Tibial artery (tissue), 4 donors: ENCODE measurements around the gene ABCB8.

Experiments used
- DNase-seq, 2 donors: peaks; one replicate each; pipeline ENCODE4 v3.0.0-alpha.2; 2019
- H3K27ac ChIP-seq, 2 donors: fragments of 200-600 bp; sonication (generic) in 1 of 2; 1 replicate in 1 of 2; 2 replicates in 1 of 2; pipeline ENCODE4 v1.5.1; 2018 to 2019; ENCODE audit warnings: mild to moderate bottlenecking in 1 of 2
- H3K27me3 ChIP-seq, 2 donors: fragments of 200-600 bp; sonication (generic) in 1 of 2; one replicate each; pipeline versions ENCODE4 v1.5.1 to v1.6.0; 2016 to 2019
- H3K36me3 ChIP-seq, 3 donors: fragments of 200-600 bp; sonication (generic) in 2 of 3; one replicate each; pipeline ENCODE4 v1.5.1; 2016 to 2019; ENCODE audit warnings: mild to moderate bottlenecking in 2 of 3
- H3K4me1 ChIP-seq, 4 donors: fragments of 200-600 bp; sonication (generic) in 2 of 4; 1 replicate in 3 of 4; 2 replicates in 1 of 4; pipeline ENCODE4 v1.5.1; 2016 to 2019
- H3K4me3 ChIP-seq, 2 donors: fragments of 200-600 bp; sonication (generic) in 1 of 2; 1 replicate in 1 of 2; 2 replicates in 1 of 2; pipeline ENCODE4 v1.5.1; 2018 to 2019; ENCODE audit warnings: mild to moderate bottlenecking in 2 of 2
- H3K9me3 ChIP-seq, 3 donors: fragments of 200-600 bp; sonication (generic) in 1 of 3; one replicate each; pipeline ENCODE4 v1.5.1; 2016 to 2019
- CTCF ChIP-seq, 2 experiments: fragments of 200-600 bp in 1 of 2; fragments of 450-650 bp in 1 of 2; IDR thresholded peaks; one replicate each; pipeline ENCODE4 v1.5.1; 2017 to 2019; ENCODE audit warnings: antibody characterized with exemption in 2 of 2, mild to moderate bottlenecking in 1 of 2, moderate library complexity in 1 of 2
- intact Hi-C: fragments of 100-400 bp; cut with DNase I; formaldehyde crosslinking; loops from one replicate; pipeline ENCODE4 v1.15.0; 2023; ENCODE audit warnings: low total_unique reads

The ABCB8 gene

GRCh38 chr7:151032936-151033863 is 5.0 kb downstream of the ABCB8 start:
- H3K9me3 ChIP-seq: no peaks in the 10 kb centered on the region

DNA sequence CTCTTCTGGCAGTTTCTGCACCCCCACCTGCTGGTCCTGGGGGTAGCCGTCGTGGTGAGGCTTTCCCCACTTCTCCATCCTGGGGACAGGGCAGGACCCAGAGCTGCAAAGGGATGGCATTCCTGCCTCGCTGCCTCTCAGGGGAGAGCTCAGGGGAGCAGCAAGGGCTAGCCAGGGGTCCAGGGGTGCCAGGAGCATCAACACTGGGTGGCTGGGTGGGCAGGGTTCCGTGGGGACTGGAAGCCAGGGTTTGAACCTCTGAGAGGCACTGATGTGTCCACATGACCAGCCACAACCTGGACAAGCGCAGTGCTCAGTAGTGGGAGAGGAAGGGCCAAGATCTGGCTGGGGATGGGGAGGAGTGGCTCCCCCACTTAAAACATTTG is 5.6 kb downstream of the ABCB8 start:
- Histone ChIP-seq H3K4me3 (no peak overlapping the region), H3K36me3 (peaks cover 12 to 58% (median 36%) of the 10 kb centered on the region in 3 donors), H3K27me3 (no peaks in the 10 kb centered on the region), H3K27ac (no peak overlapping the region), H3K9me3 (no peaks in the 10 kb centered on the region), H3K4me1 (peaks cover 0 to 16% (median 7%) of the 10 kb centered on the region in 4 donors)
- DNase-seq: no peak
- intact Hi-C loops: no loop called here
- no peak for TF ChIP-seq CTCF (IDR thresholded peaks at IDR 0.05)

More at GRCh38 chr7:151032936-151033863, 5.0 kb downstream of the ABCB8 start:
- Histone ChIP-seq H3K27me3 (no peaks in the 10 kb centered on the region), H3K36me3 (peaks cover 12 to 58% (median 36%) of the 10 kb centered on the region in 3 donors), H3K4me3 (no peak overlapping the region), H3K4me1 (peaks cover 0 to 12% (median 2%) of the 10 kb centered on the region in 4 donors), H3K27ac (no peak overlapping the region)
- no peak for TF ChIP-seq CTCF (IDR thresholded peaks at IDR 0.05)
- intact Hi-C loops: no loop called here
- DNase-seq: no peak

DNA sequence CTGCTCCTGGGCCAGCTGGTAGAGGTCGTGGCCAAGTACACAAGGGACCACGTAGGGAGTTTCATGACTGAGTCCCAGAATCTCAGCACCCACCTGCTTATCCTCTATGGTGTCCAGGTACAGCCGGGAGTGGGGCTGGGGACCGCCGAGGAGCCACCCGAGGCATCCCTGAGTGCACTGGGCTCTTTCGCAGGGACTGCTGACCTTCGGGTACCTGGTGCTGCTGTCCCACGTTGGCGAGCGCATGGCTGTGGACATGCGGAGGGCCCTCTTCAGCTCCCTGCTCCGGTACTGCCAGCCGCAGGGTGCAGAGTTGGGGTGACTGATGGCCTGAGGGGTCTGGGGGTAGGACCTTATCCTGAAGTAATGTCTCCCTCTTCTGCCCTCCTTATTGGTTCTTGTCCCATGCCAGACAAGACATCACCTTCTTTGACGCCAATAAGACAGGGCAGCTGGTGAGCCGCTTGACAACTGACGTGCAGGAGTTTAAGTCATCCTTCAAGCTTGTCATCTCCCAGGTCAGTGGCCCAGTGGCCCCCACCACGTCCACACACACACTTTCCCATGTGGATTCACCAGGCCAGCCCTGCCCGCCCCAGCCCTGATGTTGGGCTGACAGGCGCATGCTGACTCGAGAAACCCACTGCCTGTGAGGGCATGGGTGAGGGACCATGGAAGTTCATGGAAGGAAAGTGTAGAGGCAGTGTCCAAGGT is 6.2 kb downstream of the ABCB8 start:
- TF ChIP-seq CTCF (IDR thresholded peaks at IDR 0.05): no peak

DNA sequence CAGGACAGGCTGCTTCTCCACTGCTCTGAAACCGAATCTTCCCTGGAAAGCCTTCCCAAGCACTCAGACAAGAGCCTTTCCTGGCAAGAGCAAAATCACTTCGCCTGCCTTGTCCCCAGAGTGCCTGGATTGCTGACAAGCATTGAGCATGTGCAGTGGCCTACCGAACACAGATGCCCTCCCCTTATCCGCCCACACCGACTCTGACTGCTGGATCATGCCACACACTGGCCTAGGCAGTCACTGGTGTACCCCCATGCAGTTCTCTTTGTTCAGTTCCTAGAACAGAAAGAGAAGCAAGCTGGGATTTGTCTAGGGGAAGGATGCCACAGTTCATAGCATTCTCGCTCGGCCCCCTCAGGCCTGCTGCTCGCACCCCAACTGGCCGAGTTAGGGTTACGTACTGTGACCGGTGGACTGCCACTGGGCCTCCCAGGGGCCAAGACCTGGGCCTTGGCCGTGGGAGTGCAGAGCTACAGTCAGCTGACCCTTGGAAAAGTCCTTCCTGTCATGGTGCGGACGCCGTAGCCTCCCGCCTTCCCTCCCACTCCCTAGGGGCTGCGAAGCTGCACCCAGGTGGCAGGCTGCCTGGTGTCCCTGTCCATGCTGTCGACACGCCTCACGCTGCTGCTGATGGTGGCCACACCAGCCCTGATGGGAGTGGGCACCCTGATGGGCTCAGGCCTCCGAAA is 6.9 kb downstream of the ABCB8 start:
- intact Hi-C loops: loop anchor here (5.0 kb wide), 1 partner anchor 77 kb away; no protein-coding TSS in a partner anchor
- Histone ChIP-seq H3K4me3 (no peak overlapping the region), H3K36me3 (peaks cover 12 to 58% (median 36%) of the 10 kb centered on the region in 3 donors), H3K4me1 (peaks cover 0 to 14% (median 11%) of the 10 kb centered on the region in 4 donors), H3K9me3 (no peaks in the 10 kb centered on the region), H3K27me3 (no peaks in the 10 kb centered on the region), H3K27ac (no peak overlapping the region)
- no peak for DNase-seq
- no peak for TF ChIP-seq CTCF (IDR thresholded peaks at IDR 0.05)

More for the DNA sequence above, 6.2 kb downstream of the ABCB8 start:
- Histone ChIP-seq H3K4me3 (no peak overlapping the region), H3K27ac (no peak overlapping the region), H3K9me3 (no peaks in the 10 kb centered on the region), H3K4me1 (peaks cover 0 to 16% (median 9%) of the 10 kb centered on the region in 4 donors), H3K27me3 (no peaks in the 10 kb centered on the region), H3K36me3 (peaks cover 12 to 58% (median 36%) of the 10 kb centered on the region in 3 donors)
- DNase-seq: no peak
- intact Hi-C loops: loop anchor here (5.0 kb wide), 1 partner anchor 78 kb away; no protein-coding TSS in a partner anchor

- Histone ChIP-seq H3K4me3 (no peak overlapping the region), H3K36me3 (peaks cover 12 to 60% (median 36%) of the 10 kb centered on the region in 3 donors), H3K27me3 (no peaks in the 10 kb centered on the region), H3K9me3 (no peaks in the 10 kb centered on the region), H3K4me1 (peaks cover 0 to 14% (median 11%) of the 10 kb centered on the region in 4 donors), H3K27ac (no peak overlapping the region)
- intact Hi-C loops: loop anchor here (5.0 kb wide), 1 partner anchor 76 kb away; no protein-coding TSS in a partner anchor
- TF ChIP-seq CTCF (IDR thresholded peaks at IDR 0.05): no peak
- no peak for DNase-seq
These were observed 7.7 kb downstream of the ABCB8 start for GRCh38 chr7:151035902-151036301.
